Measurements from ENCODE around the gene RUNX3.

DNA sequence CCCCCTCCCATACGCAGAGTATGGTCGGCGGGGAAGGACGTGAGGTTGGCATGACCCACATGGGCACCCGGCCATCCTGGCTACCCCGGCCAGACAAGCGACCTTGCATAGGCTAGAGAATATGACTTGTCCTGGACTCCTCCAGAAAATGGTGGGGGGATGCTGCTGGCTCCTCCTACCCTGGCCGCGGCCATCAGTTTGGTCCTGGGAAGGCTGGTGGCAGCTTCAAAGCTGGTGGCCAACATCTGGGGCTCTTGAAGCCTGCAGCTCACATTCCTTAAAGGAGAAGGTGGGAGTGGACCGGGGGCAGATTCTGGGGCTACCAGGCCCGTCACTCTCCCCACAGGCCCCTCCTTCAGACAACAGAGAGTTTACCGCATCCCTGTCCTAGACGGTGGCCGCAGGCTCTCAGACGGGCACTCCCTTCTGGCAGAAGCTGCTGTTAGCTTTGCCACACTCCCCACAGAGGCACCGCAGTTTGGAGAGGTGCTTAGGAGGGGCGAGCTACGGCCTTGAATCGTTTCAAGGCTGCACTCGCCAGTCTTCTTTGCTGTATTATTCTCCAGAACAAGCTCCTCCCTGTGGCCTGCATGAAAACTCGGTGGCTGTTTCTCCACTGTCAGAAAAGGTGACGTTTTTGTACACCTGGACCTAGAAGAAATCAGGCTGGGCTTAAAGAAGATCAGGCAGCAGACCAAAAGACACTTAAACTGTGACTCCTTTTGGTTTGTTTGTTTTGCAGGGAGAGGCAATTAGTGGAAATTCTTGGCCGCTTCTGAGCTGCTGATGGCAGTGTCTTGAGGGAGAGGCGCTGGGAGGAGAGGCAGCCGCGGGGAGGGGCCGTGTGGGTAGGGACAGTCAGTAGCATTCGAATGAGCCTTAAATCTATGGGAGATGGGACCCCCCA, 68.0 kb downstream of the RUNX3 start:
- TF ChIP-seq, protein P1, sequence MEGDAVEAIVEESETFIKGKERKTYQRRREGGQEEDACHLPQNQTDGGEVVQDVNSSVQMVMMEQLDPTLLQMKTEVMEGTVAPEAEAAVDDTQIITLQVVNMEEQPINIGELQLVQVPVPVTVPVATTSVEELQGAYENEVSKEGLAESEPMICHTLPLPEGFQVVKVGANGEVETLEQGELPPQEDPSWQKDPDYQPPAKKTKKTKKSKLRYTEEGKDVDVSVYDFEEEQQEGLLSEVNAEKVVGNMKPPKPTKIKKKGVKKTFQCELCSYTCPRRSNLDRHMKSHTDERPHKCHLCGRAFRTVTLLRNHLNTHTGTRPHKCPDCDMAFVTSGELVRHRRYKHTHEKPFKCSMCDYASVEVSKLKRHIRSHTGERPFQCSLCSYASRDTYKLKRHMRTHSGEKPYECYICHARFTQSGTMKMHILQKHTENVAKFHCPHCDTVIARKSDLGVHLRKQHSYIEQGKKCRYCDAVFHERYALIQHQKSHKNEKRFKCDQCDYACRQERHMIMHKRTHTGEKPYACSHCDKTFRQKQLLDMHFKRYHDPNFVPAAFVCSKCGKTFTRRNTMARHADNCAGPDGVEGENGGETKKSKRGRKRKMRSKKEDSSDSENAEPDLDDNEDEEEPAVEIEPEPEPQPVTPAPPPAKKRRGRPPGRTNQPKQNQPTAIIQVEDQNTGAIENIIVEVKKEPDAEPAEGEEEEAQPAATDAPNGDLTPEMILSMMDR (conservative IDR thresholded peaks at IDR 0.05 in 1 of 2, IDR thresholded peaks at IDR 0.05 in 1 of 2; ENCODE audit: extremely low read depth in 1 of 2, insufficient read depth in 1 of 2, low read depth in 1 of 2, low read length in 2 of 2), result no peak
- TF ChIP-seq EZH2 (IDR thresholded peaks at IDR 0.05; ENCODE audit: borderline replicate concordance, low read length), result no peak

Data from mammary epithelial cell (primary cell).